GM19438 (cell line): ENCODE measurements around the gene CTXND1.
"Not testable (repeated sequence)": the region's sequence is repeated elsewhere in the genome, so short reads cannot be mapped to it uniquely, and the experiment has no call there.

Source experiments
- ATAC-seq: cut with Tn5 transposase; IDR thresholded peaks from one replicate; pipeline ENCODE4 v1.9.1; 2021; ENCODE audit warnings: low read depth; ENCODE audit not compliant: unreplicated experiment

The CTXND1 gene

GRCh38 chr15:80252121-80252518, at the start of gene CTXND1:
CTXND1 (minus strand) TSS chr15:80252213; CDS start chr15:80201949, 50,264 bp downstream.
- no peak for ATAC-seq

GRCh38 chr15:80301472-80301871, 49.5 kb upstream of the CTXND1 start:
- no peak for ATAC-seq

GRCh38 chr15:80295777-80296176, 43.8 kb upstream of the CTXND1 start:
- not testable (repeated sequence) for ATAC-seq

GRCh38 chr15:80292079-80292478, 40.1 kb upstream of the CTXND1 start:
- ATAC-seq, result no peak

GRCh38 chr15:80290891-80291290, 38.9 kb upstream of the CTXND1 start:
- ATAC-seq, result not testable (repeated sequence)

GRCh38 chr15:80289528-80290495, 37.8 kb upstream of the CTXND1 start:
- no peak for ATAC-seq

GRCh38 chr15:80288131-80288530, 36.1 kb upstream of the CTXND1 start:
- no peak for ATAC-seq

- no peak for ATAC-seq
These were observed 34.0 kb upstream of the CTXND1 start for GRCh38 chr15:80286055-80286454.

GRCh38 chr15:80285379-80285778, 33.4 kb upstream of the CTXND1 start:
- no peak for ATAC-seq

GRCh38 chr15:80283531-80283930, 31.5 kb upstream of the CTXND1 start:
- no peak for ATAC-seq

GRCh38 chr15:80277147-80277546, 25.1 kb upstream of the CTXND1 start:
- ATAC-seq, result no peak

- no peak for ATAC-seq
These were observed 23.9 kb upstream of the CTXND1 start for GRCh38 chr15:80275961-80276360.

GRCh38 chr15:80274996-80275395, 23.0 kb upstream of the CTXND1 start:
- no peak for ATAC-seq

- no peak for ATAC-seq
These were observed 22.5 kb upstream of the CTXND1 start for GRCh38 chr15:80274554-80274953.

- ATAC-seq, result no peak
These were observed 21.0 kb upstream of the CTXND1 start for GRCh38 chr15:80272987-80273386.

- ATAC-seq, result no peak
These were observed 18.5 kb upstream of the CTXND1 start for GRCh38 chr15:80270472-80270871.

- ATAC-seq, result no peak
These were observed 16.1 kb upstream of the CTXND1 start for GRCh38 chr15:80268101-80268500.

- ATAC-seq, result no peak
These were observed 15.6 kb upstream of the CTXND1 start for GRCh38 chr15:80267658-80268057.

- no peak for ATAC-seq
These were observed 14.7 kb upstream of the CTXND1 start for GRCh38 chr15:80266745-80267144.

GRCh38 chr15:80266113-80266512, 14.1 kb upstream of the CTXND1 start:
- ATAC-seq, result no peak

GRCh38 chr15:80265021-80265420, 13.0 kb upstream of the CTXND1 start:
- ATAC-seq, result no peak

GRCh38 chr15:80264031-80264430, 12.0 kb upstream of the CTXND1 start:
- no peak for ATAC-seq
